Glutamatergic neuron (in vitro differentiated cells): ENCODE results near the gene SNX7. TPM values are rescaled to one million over a fixed set of nuclear protein-coding genes. Genes with fewer than 3 reads are reported as not detected.

Experiments used
- DNase-seq: peaks from one replicate; pipeline ENCODE4 v3.0.0; 2022
- H3K27ac Mint-ChIP-seq: one replicate; pipeline ENCODE4 v1.8.0; 2020; ENCODE audit warnings: mild to moderate bottlenecking, mixed read lengths, inconsistent platforms; ENCODE audit not compliant: unreplicated experiment
- H3K27me3 Mint-ChIP-seq: one replicate; pipeline ENCODE4 v1.8.0; 2020; ENCODE audit warnings: mild to moderate bottlenecking, moderate library complexity, mixed read lengths, inconsistent platforms; ENCODE audit not compliant: unreplicated experiment
- H3K36me3 Mint-ChIP-seq: one replicate; pipeline ENCODE4 v1.8.0; 2020; ENCODE audit warnings: mild to moderate bottlenecking, mixed read lengths, inconsistent platforms; ENCODE audit not compliant: unreplicated experiment
- H3K4me1 Mint-ChIP-seq: one replicate; pipeline ENCODE4 v1.8.0; 2020; ENCODE audit warnings: mild to moderate bottlenecking, low read depth, mixed read lengths, inconsistent platforms; ENCODE audit not compliant: unreplicated experiment
- H3K4me3 Mint-ChIP-seq: one replicate; pipeline ENCODE4 v1.8.0; 2020; ENCODE audit warnings: mild to moderate bottlenecking, mixed read lengths, inconsistent platforms; ENCODE audit not compliant: unreplicated experiment
- H3K9me3 Mint-ChIP-seq: one replicate; pipeline ENCODE4 v1.8.0; 2020; ENCODE audit warnings: mild to moderate bottlenecking, moderate library complexity, mixed read lengths, inconsistent platforms; ENCODE audit not compliant: unreplicated experiment
- total RNA-seq: library from RNA; stranded (reverse); fragmentation: NEBNext Ultra II Directional; extraction: Animal tissue kit (Norgen Biotek cat#: 25700); gene quantifications from one replicate; pipeline ENCODE4 v1.2.1, GENCODE V29; 2021; ENCODE audit not compliant: unreplicated experiment
- TF ChIP-seq, protein P1 (sequence below): fragments of 200-600 bp; sonication (generic); IDR thresholded peaks from one replicate; pipeline ENCODE4 v1.5.0; 2021; ENCODE audit not compliant: partially characterized antibody, unreplicated experiment

The SNX7 gene
- total RNA-seq, 1 donor from 2014 or later: 20.3 TPM

DNA sequence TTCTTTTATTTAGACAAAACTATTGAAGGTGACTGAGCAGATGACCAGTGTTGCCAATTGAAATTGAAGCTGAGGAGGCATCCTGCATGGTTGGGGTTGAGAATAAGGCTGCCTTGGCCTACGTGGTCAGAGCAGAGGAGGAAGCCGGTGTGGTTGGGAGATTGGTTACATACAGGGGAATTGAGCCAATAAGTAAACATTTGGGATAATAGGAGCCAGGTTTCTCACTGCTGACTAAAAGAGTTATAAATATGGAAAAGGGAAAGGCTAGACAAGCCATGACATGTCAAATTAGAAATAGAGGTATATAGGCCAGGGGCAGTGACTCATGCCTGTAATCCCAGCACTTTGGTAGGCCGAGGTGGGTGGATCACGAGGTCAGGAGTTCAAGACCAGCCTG is 15.8 kb downstream of the SNX7 start:
- Mint-ChIP-seq H3K4me1 (peaks cover 5% of the 10 kb centered on the region), H3K36me3 (peaks cover 6% of the 10 kb centered on the region), H3K9me3 (peaks cover 4% of the 10 kb centered on the region), H3K4me3 (no peak overlapping the region), H3K27ac (no peak overlapping the region), H3K27me3 (peaks cover under 1% of the 10 kb centered on the region)
- no peak for DNase-seq
- TF ChIP-seq, protein P1, sequence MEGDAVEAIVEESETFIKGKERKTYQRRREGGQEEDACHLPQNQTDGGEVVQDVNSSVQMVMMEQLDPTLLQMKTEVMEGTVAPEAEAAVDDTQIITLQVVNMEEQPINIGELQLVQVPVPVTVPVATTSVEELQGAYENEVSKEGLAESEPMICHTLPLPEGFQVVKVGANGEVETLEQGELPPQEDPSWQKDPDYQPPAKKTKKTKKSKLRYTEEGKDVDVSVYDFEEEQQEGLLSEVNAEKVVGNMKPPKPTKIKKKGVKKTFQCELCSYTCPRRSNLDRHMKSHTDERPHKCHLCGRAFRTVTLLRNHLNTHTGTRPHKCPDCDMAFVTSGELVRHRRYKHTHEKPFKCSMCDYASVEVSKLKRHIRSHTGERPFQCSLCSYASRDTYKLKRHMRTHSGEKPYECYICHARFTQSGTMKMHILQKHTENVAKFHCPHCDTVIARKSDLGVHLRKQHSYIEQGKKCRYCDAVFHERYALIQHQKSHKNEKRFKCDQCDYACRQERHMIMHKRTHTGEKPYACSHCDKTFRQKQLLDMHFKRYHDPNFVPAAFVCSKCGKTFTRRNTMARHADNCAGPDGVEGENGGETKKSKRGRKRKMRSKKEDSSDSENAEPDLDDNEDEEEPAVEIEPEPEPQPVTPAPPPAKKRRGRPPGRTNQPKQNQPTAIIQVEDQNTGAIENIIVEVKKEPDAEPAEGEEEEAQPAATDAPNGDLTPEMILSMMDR: no peak

DNA sequence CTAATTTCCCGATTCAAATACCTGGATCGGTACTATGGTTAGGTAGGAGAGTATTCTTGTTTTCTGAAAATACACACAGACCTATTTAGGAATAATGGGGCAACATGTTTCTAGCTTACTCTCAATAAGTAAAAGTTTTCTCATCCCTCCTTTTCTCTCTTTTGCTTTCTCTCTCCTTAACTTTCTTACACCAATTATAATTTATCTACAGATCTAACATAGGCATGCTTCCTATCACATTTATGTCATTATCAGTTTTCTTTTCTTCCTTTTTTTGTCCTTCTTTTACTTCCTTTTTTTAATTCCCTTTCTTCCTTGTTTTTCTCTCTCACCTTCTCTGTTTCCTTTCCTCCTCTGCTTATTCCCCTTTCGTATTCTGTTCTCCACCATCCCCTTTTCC is 20.3 kb downstream of the SNX7 start:
- Mint-ChIP-seq H3K4me3 (no peak overlapping the region), H3K4me1 (no peaks in the 10 kb centered on the region), H3K27ac (no peak overlapping the region), H3K36me3 (peaks cover 6% of the 10 kb centered on the region), H3K27me3 (peaks cover 1% of the 10 kb centered on the region), H3K9me3 (peaks cover 1% of the 10 kb centered on the region)
- TF ChIP-seq, protein P1: no peak
- no peak for DNase-seq

DNA sequence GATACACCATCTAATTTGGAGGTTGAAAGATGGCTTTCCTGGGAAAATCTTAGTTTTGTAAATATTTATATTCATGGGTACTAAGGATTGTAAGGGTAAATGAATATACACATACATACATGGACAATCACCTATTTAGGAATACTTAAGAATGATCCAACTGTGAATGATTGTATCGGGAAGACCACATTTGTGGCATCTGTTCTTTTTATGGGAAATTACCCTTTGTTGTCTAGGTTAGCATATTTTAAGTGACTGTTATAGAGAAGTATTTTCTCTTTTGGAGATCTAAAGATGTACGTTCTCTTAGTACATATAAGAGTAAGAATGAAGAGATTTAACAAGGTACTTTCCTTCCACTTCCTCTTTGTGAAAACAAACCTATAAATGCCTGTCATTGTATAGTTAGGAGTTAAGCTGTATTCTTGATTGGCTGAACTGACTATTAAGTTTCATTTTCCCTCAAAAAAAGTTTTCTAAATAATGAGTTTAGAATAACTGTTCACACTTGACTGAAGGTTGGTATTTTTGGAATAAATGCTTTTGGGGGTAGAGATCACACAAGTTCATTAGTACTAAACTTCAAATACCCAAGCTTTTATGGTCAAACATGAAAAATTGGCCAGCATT is 26.7 kb downstream of the SNX7 start:
- TF ChIP-seq, protein P1: no peak
- Mint-ChIP-seq H3K4me1 (no peaks in the 10 kb centered on the region), H3K9me3 (no peaks in the 10 kb centered on the region), H3K36me3 (no peaks in the 10 kb centered on the region), H3K27me3 (peaks cover 2% of the 10 kb centered on the region), H3K4me3 (no peak overlapping the region), H3K27ac (no peak overlapping the region)
- no peak for DNase-seq

DNA sequence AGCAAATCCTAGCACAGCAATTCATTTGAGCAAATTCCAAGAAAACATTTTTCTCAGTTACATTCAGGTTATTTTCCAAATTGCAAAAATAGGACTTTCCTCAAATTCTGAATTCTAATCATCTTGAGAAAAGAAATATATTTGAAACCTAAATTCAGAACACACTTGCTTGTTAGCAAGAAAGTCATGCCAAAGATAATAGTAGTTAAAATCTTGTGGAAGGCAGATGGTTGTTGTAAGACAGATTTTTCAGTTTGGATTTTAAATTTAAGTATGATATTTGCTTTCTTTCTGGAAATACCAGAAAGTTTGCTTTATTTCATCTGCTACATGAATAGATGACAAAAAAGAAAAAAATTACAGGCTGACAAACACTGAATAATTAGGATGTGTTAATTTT is 29.1 kb downstream of the SNX7 start:
- Mint-ChIP-seq H3K4me3 (no peak overlapping the region), H3K27me3 (peaks cover 2% of the 10 kb centered on the region), H3K4me1 (no peaks in the 10 kb centered on the region), H3K27ac (no peak overlapping the region), H3K9me3 (no peaks in the 10 kb centered on the region), H3K36me3 (no peaks in the 10 kb centered on the region)
- DNase-seq: no peak
- TF ChIP-seq, protein P1: no peak

DNA sequence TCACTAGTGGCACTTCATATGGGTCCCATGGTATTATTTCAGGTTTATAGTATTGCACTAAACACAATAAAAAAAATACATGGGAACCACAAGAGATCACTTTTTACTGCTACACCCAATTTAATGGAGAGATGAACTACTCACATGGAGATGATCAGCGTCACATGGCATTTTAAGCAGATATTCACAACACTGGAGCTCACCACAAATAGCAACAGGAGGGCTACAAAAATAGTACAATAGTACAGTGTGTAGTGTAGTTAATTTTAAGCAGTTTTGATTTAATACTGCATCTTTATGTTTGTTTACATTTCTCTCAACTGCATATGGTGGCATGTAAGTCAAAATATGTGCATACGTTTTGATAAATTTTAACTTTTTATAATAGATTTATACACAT is 31.0 kb downstream of the SNX7 start:
- H3K9me3 Mint-ChIP-seq: no peaks in the 10 kb centered on the region
- TF ChIP-seq, protein P1: no peak
- no peak overlapping the region for H3K27ac Mint-ChIP-seq
- DNase-seq: no peak
- H3K4me1 Mint-ChIP-seq: no peaks in the 10 kb centered on the region
- no peak overlapping the region for H3K4me3 Mint-ChIP-seq
- H3K27me3 Mint-ChIP-seq: peaks cover 2% of the 10 kb centered on the region
- no peaks in the 10 kb centered on the region for H3K36me3 Mint-ChIP-seq
